K562 (cell line): ENCODE measurements around the gene IFI27L2. TPM values are rescaled to one million over a fixed set of nuclear protein-coding genes. Genes with fewer than 3 reads are reported as not detected.
A peak's percentile ranks its signal among the peaks of the same experiment; 100 is the strongest.

Experiments used
- ATAC-seq: fragments of 200-7000 bp; cut with Tn5 transposase; 3 replicates; pipeline ENCODE4 v1.9.1; 2020; ENCODE audit warnings: moderate library complexity
- BruUV-seq: library from RNA; stranded (reverse); fragments of 400-500 nt; replicated peaks from 2 replicates; lab custom pipeline; 2021; lab: Mats Ljungman, UMichigan
- CTCF ChIA-PET: fragments of 300-600 bp; formaldehyde crosslinking; extraction: SDS; loops from one replicate; lab custom pipeline; 2021; ENCODE audit warnings: low intra/inter-chr PET ratio; lab: Yijun Ruan, JAX
- POLR2A ChIA-PET: fragments of 300-600, 350-650 bp; sonication (Branson Sonifier 250); formaldehyde crosslinking; extraction: SDS; loops from one replicate; lab custom pipeline; 2021; ENCODE audit warnings: antibody characterized with exemption, inconsistent platforms; lab: Yijun Ruan, JAX
- DNase-seq, 4 experiments: peaks; one replicate each; pipeline versions ENCODE4 v3.0.0 to v3.0.0-alpha.2; 2011 to 2018; ENCODE audit warnings: low spot score in 3 of 4, mixed read lengths in 3 of 4; ENCODE audit errors: extremely low read depth in 1 of 4
- FAIRE-seq: peaks from 2 replicates; lab custom pipeline; 2011; peaks lifted over from hg19 to GRCh38; lab: Jason Lieb, UNC
- H2AFZ ChIP-seq: 2 replicates; pipeline ENCODE4 v1.6.0; 2011; ENCODE audit warnings: low read depth, low read length, control low read depth, inconsistent platforms
- H3K27ac ChIP-seq: fragments of 200-600 bp; 3 replicates; pipeline ENCODE4 v1.8.0; 2011; ENCODE audit warnings: low read depth, mild to moderate bottlenecking, control low read depth, inconsistent platforms, low read length, moderate library complexity, mixed read lengths; ENCODE audit errors: extremely low read depth
- H3K27me3 ChIP-seq, 2 experiments: fragments of 300-600 bp in 1 of 2; 2 replicates in 1 of 2; 3 replicates in 1 of 2; pipeline versions ENCODE4 v1.6.0 to v1.8.0; 2011; ENCODE audit warnings: inconsistent platforms in 2 of 2, low read length in 2 of 2, mild to moderate bottlenecking in 1 of 2, mixed read lengths in 1 of 2, moderate library complexity in 1 of 2; ENCODE audit not compliant: control insufficient read depth in 2 of 2, insufficient read depth in 2 of 2
- H3K36me3 ChIP-seq: fragments of 300-600 bp; 3 replicates; pipeline ENCODE4 v1.8.0; 2011; ENCODE audit warnings: mild to moderate bottlenecking, low read length, inconsistent platforms; ENCODE audit not compliant: control insufficient read depth, insufficient read depth
- H3K4me1 ChIP-seq, 2 experiments: fragments of 200-600 bp in 1 of 2; replicated peaks in 1 of 2; 2 replicates in 1 of 2; 3 replicates in 1 of 2; pipeline versions ENCODE4 v1.5.1 to v1.8.0; 2011; ENCODE audit warnings: inconsistent platforms in 2 of 2, low read length in 2 of 2, mild to moderate bottlenecking in 1 of 2, mixed read lengths in 1 of 2, moderate library complexity in 1 of 2; ENCODE audit not compliant: control insufficient read depth in 2 of 2, insufficient read depth in 2 of 2
- H3K4me2 ChIP-seq: 2 replicates; pipeline ENCODE4 v1.6.1; 2011; ENCODE audit warnings: low read length, control low read depth, inconsistent platforms, mixed read lengths; ENCODE audit not compliant: insufficient read depth
- H3K4me3 ChIP-seq: fragments of 200-600 bp; sonication (generic), shearing (Covaris generic); 2 replicates; pipeline ENCODE4 v1.5.1; 2016; ENCODE audit warnings: control low read depth, inconsistent platforms
- H3K79me2 ChIP-seq: fragments of 200-600 bp; 3 replicates; pipeline ENCODE4 v1.8.0; 2011; ENCODE audit warnings: low read length, inconsistent platforms; ENCODE audit not compliant: control insufficient read depth, insufficient read depth
- H3K9ac ChIP-seq, 2 experiments: 2 replicates each; pipeline versions ENCODE4 v1.6.0 to v1.6.1; 2011; ENCODE audit warnings: low read depth in 2 of 2, low read length in 2 of 2, control low read depth in 1 of 2, inconsistent platforms in 1 of 2, mild to moderate bottlenecking in 1 of 2, mixed read lengths in 1 of 2; ENCODE audit not compliant: insufficient read depth in 1 of 2
- H3K9me1 ChIP-seq: one replicate; pipeline ENCODE4 v1.6.0; 2011; ENCODE audit warnings: inconsistent platforms, mild to moderate bottlenecking, low read length, moderate library complexity; ENCODE audit not compliant: control insufficient read depth, insufficient read depth
- H3K9me3 ChIP-seq: replicated peaks from 2 replicates; pipeline ENCODE4 v1.5.1; 2011; ENCODE audit warnings: low read depth, low read length, inconsistent platforms; ENCODE audit not compliant: control insufficient read depth, insufficient read depth
- H4K20me1 ChIP-seq: replicated peaks from 2 replicates; pipeline ENCODE4 v1.6.1; 2011; ENCODE audit warnings: low read length, inconsistent platforms, mixed read lengths; ENCODE audit not compliant: control insufficient read depth, insufficient read depth
- BCLAF1 ChIP-seq, 2 experiments: fragments of 450-650 bp in 1 of 2; IDR thresholded peaks; 2 replicates each; pipeline ENCODE4 v1.6.1; 2011 to 2017; ENCODE audit warnings: low read depth in 2 of 2, antibody characterized with exemption in 1 of 2, borderline replicate concordance in 1 of 2, low read length in 1 of 2, mild to moderate bottlenecking in 1 of 2, mixed read lengths in 1 of 2; ENCODE audit not compliant: control insufficient read depth in 1 of 2
- CEBPG ChIP-seq, 3 experiments: fragments of 200-800 bp in 1 of 3; sonication (Bioruptor generic) in 1 of 3; sonication (generic) in 1 of 3; formaldehyde crosslinking in 1 of 3; IDR thresholded peaks in 2 of 3; conservative IDR thresholded peaks in 1 of 3; 2 replicates each; pipeline versions ENCODE4 v1.6.1 to v1.8.0; 2016 to 2022; ENCODE audit warnings: missing compliant biosample characterization in 2 of 3, missing genetic modification characterization in 2 of 3, mild to moderate bottlenecking in 1 of 3, missing genetic modification reagents in 1 of 3
- CTBP1 ChIP-seq: fragments of 450-650 bp; IDR thresholded peaks from 2 replicates; pipeline ENCODE4 v1.6.1; 2016; ENCODE audit warnings: borderline replicate concordance
- ELF2 ChIP-seq: fragments of 250-450 bp; sonication (Bioruptor Pico); IDR thresholded peaks from 2 replicates; pipeline ENCODE4 v1.5.0; 2021; ENCODE audit warnings: mild to moderate bottlenecking
- HNRNPL ChIP-seq: fragments of 200-400 bp; formaldehyde crosslinking; IDR thresholded peaks from 2 replicates; pipeline ENCODE4 v1.6.1; 2017; ENCODE audit warnings: low read depth, mild to moderate bottlenecking, low read length
- KLF10 ChIP-seq: fragments of 250-450 bp; sonication (Bioruptor Pico); IDR thresholded peaks from 2 replicates; pipeline ENCODE4 v1.6.1; 2021; ENCODE audit warnings: matching md5 sums
- RBM34 ChIP-seq: fragments of 200-400 bp; formaldehyde crosslinking; IDR thresholded peaks from 2 replicates; pipeline ENCODE4 v1.6.1; 2018; ENCODE audit warnings: low read length, borderline replicate concordance; ENCODE audit not compliant: insufficient read depth
- RBM39 ChIP-seq: fragments of 200-400 bp; formaldehyde crosslinking; optimal IDR thresholded peaks from 2 replicates; pipeline ENCODE3; 2018; ENCODE audit warnings: low read depth, low read length
- RUNX1 ChIP-seq: sonication (generic); IDR thresholded peaks from 2 replicates; pipeline ENCODE4 v1.6.1; 2016; ENCODE audit warnings: antibody characterized with exemption, low read depth
- ZFP36 ChIP-seq: fragments of 150-350 bp; IDR thresholded peaks from 2 replicates; pipeline ENCODE4 v1.6.1; 2018; ENCODE audit warnings: low read length, low read depth; ENCODE audit not compliant: partially characterized antibody
- ZNF785 ChIP-seq: fragments of 250-450 bp; sonication (Bioruptor Pico); IDR thresholded peaks from 2 replicates; pipeline ENCODE4 v1.4.0; 2020; ENCODE audit warnings: mild to moderate bottlenecking
- WGBS: fragments of 100-300 bp; shearing (Covaris generic); methylation state at CpG from one replicate; pipeline ENCODE4 v1.1.6; 2016; ENCODE audit warnings: low coverage, mixed read lengths; ENCODE audit not compliant: insufficient coverage; ENCODE audit errors: missing lambda C conversion rate; 5-methylcytosine and 5-hydroxymethylcytosine counted together
- in situ Hi-C: fragments of 300-500 bp; cut with MboI; formaldehyde crosslinking; loops from 4 replicates; pipeline ENCODE4 v1.15.0; 2018; ENCODE audit warnings: inconsistent platforms, mixed read lengths
- intact Hi-C: fragments of 100-400 bp; cut with micrococcal nuclease; formaldehyde crosslinking; loops from 2 replicates; pipeline ENCODE4 v1.14.2; 2022
- polyA plus RNA-seq, 8 experiments: library from polyadenylated mRNA; depleted of rRNA in 4 of 8; stranded (reverse) in 5 of 8; unstranded in 3 of 8; fragments of >200 nt; fragmentation: Nextera tagmentation in 2 of 8; fragmentation: Illumina TruSeq in 1 of 8; extraction: Ambion mirVana in 2 of 8; extraction: Trizol in 1 of 8; gene quantifications; 2 replicates each; pipeline versions ENCODE4 v1.2.1 to v1.2.3, GENCODE V29; 2011 to 2014; ENCODE audit warnings: inconsistent platforms in 1 of 8, missing spikeins in 1 of 8
- total RNA-seq, 7 experiments: library from RNA; depleted of rRNA in 6 of 7; stranded (reverse); fragments of >200 nt in 6 of 7; fragmentation: Illumina TruSeq in 2 of 7; extraction: Trizol in 2 of 7; gene quantifications; 2 replicates each; pipeline versions ENCODE4 v1.2.1 to v1.2.3, GENCODE V29; 2011 to 2021; ENCODE audit warnings: low replicate concordance in 1 of 7
- TF ChIP-seq, protein P1 (sequence below): fragments of 250-450 bp; sonication (Bioruptor Pico); IDR thresholded peaks from 2 replicates; pipeline ENCODE4 v1.4.0; 2020

IFI27L2 gene
- total and polyA plus RNA-seq, 9 of the 15 experiments (the other 6 are each of a cell fraction or from before 2014, with no cell fraction given): 1.0 to 9.3 (median 4.1) TPM

- ChIA-PET CTCF (no interaction called here), POLR2A (no interaction called here)
- 0 out of 5 replicates have a peak, but pooled peaks cover 0 to 5% of the 10 kb centered on the region in 2 experiments for H3K27me3 ChIP-seq
- no peaks in the 10 kb centered on the region for H3K9me3 ChIP-seq
- peak; percentile 81 for ATAC-seq
- no peak overlapping the region for H2AFZ ChIP-seq
- H3K79me2 ChIP-seq: no peaks in the 10 kb centered on the region
- no peak overlapping the region for H3K9ac ChIP-seq
- no peaks in the 10 kb centered on the region for H4K20me1 ChIP-seq
- H3K4me2 ChIP-seq: no peak overlapping the region
- no peaks in the 10 kb centered on the region for H3K36me3 ChIP-seq
- no peak overlapping the region for H3K4me3 ChIP-seq
- H3K4me1 ChIP-seq: no peaks in the 10 kb centered on the region
- in situ Hi-C loops (no loop called here), intact Hi-C loops (no loop called here)
- no peak for DNase-seq
- WGBS: no CpG with 5 or more reads among the region's 1 CpG
- no peak for FAIRE-seq
- no peaks in the 10 kb centered on the region for H3K9me1 ChIP-seq
- H3K27ac ChIP-seq: no peak overlapping the region
- BruUV-seq: no TSS peak
- TF ChIP-seq BCLAF1 (IDR thresholded peaks at IDR 0.05; ENCODE audit: borderline replicate concordance in 1 of 2, control insufficient read depth in 1 of 2, low read depth in 2 of 2, low read length in 1 of 2) (no peak), RBM39 (no peak), ZNF785 (CRISPR knock-in tag) (no peak), ELF2 (CRISPR knock-in tag) (no peak), CTBP1 (peak; percentile 30; the same call in 1 of the 2 replicates), ZFP36 (no peak), HNRNPL (no peak), RBM34 (no peak), RUNX1 (no peak), KLF10 (CRISPR knock-in tag) (no peak), CEBPG (CRISPR knock-in tag; IDR thresholded peaks at IDR 0.05) (peak; percentile 72), CEBPG (tag; conservative IDR thresholded peaks at IDR 0.05 in 1 of 2, IDR thresholded peaks at IDR 0.05 in 1 of 2) (peak; percentile 31 to 32; a peak in 1 of 4 replicates)
- TF ChIP-seq, protein P1, sequence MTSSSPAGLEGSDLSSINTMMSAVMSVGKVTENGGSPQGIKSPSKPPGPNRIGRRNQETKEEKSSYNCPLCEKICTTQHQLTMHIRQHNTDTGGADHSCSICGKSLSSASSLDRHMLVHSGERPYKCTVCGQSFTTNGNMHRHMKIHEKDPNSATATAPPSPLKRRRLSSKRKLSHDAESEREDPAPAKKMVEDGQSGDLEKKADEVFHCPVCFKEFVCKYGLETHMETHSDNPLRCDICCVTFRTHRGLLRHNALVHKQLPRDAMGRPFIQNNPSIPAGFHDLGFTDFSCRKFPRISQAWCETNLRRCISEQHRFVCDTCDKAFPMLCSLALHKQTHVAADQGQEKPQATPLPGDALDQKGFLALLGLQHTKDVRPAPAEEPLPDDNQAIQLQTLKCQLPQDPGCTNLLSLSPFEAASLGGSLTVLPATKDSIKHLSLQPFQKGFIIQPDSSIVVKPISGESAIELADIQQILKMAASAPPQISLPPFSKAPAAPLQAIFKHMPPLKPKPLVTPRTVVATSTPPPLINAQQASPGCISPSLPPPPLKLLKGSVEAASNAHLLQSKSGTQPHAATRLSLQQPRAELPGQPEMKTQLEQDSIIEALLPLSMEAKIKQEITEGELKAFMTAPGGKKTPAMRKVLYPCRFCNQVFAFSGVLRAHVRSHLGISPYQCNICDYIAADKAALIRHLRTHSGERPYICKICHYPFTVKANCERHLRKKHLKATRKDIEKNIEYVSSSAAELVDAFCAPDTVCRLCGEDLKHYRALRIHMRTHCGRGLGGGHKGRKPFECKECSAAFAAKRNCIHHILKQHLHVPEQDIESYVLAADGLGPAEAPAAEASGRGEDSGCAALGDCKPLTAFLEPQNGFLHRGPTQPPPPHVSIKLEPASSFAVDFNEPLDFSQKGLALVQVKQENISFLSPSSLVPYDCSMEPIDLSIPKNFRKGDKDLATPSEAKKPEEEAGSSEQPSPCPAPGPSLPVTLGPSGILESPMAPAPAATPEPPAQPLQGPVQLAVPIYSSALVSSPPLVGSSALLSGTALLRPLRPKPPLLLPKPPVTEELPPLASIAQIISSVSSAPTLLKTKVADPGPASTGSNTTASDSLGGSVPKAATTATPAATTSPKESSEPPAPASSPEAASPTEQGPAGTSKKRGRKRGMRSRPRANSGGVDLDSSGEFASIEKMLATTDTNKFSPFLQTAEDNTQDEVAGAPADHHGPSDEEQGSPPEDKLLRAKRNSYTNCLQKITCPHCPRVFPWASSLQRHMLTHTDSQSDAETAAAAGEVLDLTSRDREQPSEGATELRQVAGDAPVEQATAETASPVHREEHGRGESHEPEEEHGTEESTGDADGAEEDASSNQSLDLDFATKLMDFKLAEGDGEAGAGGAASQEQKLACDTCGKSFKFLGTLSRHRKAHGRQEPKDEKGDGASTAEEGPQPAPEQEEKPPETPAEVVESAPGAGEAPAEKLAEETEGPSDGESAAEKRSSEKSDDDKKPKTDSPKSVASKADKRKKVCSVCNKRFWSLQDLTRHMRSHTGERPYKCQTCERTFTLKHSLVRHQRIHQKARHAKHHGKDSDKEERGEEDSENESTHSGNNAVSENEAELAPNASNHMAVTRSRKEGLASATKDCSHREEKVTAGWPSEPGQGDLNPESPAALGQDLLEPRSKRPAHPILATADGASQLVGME (CRISPR knock-in tag): no peak
Observed at GRCh38 chr14:94144765-94145164, 15.4 kb upstream of the IFI27L2 start.
